ENCODE measurements around the gene CUL9.

The CUL9 gene

DNA sequence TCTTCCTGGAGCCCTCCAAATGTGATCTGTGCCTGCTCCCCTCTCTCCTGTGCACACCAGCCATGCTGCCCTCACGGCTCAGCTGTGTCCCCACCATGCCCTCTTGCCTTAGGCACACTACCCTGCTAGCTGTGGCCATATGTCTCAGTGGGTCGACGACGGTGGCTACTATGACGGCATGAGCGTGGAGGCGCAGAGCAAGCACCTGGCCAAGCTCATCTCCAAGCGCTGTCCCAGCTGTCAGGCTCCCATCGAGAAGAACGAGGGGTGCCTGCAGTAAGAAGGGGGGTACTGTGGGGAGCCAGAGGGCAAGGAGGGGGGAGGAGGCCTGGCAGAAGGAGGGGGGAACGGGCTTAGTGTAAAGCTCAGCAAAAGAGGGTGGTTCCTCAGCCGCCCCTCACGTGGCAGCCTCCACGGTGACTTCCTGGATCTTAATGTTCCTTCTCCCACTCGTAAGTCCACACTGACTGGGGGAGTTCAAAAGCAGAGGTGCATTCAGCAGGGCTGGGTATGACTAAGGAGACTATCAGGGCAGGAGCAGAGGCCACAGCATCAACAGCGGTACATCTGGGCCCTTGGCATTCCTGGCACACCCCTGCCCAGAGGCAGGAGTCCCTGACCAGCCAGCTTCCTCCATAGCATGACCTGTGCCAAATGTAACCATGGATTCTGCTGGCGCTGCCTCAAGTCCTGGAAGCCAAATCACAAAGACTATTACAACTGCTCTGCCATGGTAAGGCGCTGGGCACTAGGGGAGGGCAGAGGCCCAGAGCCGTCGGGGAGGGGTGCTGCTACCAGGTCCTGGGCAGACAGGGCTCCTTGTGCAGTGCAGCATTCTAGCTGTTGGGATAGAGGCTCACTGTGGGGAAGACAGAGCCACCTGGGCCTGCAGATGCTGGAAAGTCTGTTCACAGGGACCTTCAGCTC lies 39.3 kb downstream of the CUL9 start:
- no peak for TF ChIP-seq CSDC2 (CRISPR knock-in tag; IDR thresholded peaks at IDR 0.05)
- TF ChIP-seq SNAI2 (CRISPR knock-in tag; IDR thresholded peaks at IDR 0.05): no peak
- TF ChIP-seq TCF4 (CRISPR knock-in tag; IDR thresholded peaks at IDR 0.05; ENCODE audit: borderline replicate concordance): no peak
- TF ChIP-seq, protein P1, sequence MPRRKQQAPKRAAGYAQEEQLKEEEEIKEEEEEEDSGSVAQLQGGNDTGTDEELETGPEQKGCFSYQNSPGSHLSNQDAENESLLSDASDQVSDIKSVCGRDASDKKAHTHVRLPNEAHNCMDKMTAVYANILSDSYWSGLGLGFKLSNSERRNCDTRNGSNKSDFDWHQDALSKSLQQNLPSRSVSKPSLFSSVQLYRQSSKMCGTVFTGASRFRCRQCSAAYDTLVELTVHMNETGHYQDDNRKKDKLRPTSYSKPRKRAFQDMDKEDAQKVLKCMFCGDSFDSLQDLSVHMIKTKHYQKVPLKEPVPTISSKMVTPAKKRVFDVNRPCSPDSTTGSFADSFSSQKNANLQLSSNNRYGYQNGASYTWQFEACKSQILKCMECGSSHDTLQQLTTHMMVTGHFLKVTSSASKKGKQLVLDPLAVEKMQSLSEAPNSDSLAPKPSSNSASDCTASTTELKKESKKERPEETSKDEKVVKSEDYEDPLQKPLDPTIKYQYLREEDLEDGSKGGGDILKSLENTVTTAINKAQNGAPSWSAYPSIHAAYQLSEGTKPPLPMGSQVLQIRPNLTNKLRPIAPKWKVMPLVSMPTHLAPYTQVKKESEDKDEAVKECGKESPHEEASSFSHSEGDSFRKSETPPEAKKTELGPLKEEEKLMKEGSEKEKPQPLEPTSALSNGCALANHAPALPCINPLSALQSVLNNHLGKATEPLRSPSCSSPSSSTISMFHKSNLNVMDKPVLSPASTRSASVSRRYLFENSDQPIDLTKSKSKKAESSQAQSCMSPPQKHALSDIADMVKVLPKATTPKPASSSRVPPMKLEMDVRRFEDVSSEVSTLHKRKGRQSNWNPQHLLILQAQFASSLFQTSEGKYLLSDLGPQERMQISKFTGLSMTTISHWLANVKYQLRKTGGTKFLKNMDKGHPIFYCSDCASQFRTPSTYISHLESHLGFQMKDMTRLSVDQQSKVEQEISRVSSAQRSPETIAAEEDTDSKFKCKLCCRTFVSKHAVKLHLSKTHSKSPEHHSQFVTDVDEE (CRISPR knock-in tag; IDR thresholded peaks at IDR 0.05): no peak
- TF ChIP-seq, protein P2, sequence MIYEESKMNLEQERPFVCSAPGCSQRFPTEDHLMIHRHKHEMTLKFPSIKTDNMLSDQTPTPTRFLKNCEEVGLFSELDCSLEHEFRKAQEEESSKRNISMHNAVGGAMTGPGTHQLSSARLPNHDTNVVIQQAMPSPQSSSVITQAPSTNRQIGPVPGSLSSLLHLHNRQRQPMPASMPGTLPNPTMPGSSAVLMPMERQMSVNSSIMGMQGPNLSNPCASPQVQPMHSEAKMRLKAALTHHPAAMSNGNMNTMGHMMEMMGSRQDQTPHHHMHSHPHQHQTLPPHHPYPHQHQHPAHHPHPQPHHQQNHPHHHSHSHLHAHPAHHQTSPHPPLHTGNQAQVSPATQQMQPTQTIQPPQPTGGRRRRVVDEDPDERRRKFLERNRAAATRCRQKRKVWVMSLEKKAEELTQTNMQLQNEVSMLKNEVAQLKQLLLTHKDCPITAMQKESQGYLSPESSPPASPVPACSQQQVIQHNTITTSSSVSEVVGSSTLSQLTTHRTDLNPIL (CRISPR knock-in tag; IDR thresholded peaks at IDR 0.05; ENCODE audit: low read depth): no peak
- peak; percentile 15 for ATAC-seq

DNA sequence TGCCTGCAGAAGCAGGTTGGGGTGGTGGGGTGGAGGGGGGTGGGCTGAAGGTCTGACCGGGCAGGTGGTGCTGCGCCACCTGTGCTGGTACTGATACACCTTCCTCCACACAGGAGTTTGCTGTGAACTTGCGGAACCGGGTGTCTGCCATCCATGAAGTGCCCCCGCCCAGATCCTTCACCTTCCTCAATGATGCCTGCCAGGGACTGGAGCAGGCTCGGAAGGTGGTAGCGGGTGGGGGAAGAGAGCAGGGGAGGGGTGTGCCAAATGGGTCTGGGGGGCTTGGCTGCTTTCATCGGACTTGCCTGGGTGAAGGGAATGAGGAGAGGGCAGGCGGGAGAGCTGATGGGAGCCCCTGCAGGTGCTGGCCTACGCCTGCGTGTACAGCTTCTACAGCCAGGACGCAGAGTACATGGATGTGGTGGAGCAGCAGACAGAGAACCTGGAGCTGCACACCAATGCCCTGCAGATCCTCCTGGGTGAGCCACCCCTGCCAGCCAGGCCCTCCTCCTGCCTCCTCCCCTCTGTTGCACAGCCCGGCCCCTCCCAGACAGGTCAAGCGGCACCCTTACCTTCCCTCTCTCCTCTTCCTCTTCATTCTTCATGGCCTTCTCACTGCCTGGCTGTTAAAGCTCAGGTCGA lies 40.5 kb downstream of the CUL9 start:
- TF ChIP-seq RARB (CRISPR knock-in tag; IDR thresholded peaks at IDR 0.05) (no peak), ARNTL (CRISPR knock-in tag; IDR thresholded peaks at IDR 0.05; ENCODE audit: borderline replicate concordance, low read depth) (no peak), BACH2 (CRISPR knock-in tag; IDR thresholded peaks at IDR 0.05; ENCODE audit: borderline replicate concordance) (no peak), ISL1 (CRISPR knock-in tag; IDR thresholded peaks at IDR 0.05) (no peak), PPARA (CRISPR knock-in tag; IDR thresholded peaks at IDR 0.05; ENCODE audit: borderline replicate concordance) (no peak)
- TF ChIP-seq, protein P3, sequence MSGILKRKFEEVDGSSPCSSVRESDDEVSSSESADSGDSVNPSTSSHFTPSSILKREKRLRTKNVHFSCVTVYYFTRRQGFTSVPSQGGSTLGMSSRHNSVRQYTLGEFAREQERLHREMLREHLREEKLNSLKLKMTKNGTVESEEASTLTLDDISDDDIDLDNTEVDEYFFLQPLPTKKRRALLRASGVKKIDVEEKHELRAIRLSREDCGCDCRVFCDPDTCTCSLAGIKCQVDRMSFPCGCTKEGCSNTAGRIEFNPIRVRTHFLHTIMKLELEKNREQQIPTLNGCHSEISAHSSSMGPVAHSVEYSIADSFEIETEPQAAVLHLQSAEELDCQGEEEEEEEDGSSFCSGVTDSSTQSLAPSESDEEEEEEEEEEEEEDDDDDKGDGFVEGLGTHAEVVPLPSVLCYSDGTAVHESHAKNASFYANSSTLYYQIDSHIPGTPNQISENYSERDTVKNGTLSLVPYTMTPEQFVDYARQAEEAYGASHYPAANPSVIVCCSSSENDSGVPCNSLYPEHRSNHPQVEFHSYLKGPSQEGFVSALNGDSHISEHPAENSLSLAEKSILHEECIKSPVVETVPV (CRISPR knock-in tag; IDR thresholded peaks at IDR 0.05): no peak
- TF ChIP-seq, protein P1 (CRISPR knock-in tag; IDR thresholded peaks at IDR 0.05): no peak
- no peak for ATAC-seq

DNA sequence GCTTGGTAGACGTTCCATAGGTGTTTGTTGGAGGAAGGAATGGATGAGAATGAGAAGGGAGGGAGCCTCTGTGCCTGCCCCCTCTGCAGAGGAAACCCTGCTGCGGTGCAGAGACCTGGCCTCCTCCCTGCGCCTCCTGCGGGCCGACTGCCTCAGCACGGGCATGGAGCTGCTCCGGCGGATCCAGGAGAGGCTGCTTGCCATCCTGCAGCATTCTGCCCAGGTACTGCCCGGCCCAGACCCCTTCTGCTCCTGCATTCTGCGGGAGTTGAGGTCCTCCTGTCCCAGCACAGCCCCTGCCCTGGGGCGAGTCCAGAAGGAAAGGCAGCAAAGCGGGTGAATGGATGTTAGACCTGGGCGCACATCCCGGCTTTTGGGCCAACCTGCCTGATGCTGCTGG lies 41.2 kb downstream of the CUL9 start:
- no peak for ATAC-seq
- TF ChIP-seq BACH2 (CRISPR knock-in tag; IDR thresholded peaks at IDR 0.05; ENCODE audit: borderline replicate concordance) (no peak), ZC3H10 (CRISPR knock-in tag; IDR thresholded peaks at IDR 0.05) (no peak), PPARA (CRISPR knock-in tag; IDR thresholded peaks at IDR 0.05; ENCODE audit: borderline replicate concordance) (no peak), SNAI2 (CRISPR knock-in tag; IDR thresholded peaks at IDR 0.05) (no peak), ISL1 (CRISPR knock-in tag; IDR thresholded peaks at IDR 0.05) (no peak), TOX (CRISPR knock-in tag; IDR thresholded peaks at IDR 0.05; ENCODE audit: borderline replicate concordance) (no peak), ZNF70 (CRISPR knock-in tag; IDR thresholded peaks at IDR 0.05) (no peak), ZNF8 (CRISPR knock-in tag; IDR thresholded peaks at IDR 0.05) (no peak), ZNF565 (CRISPR knock-in tag; conservative IDR thresholded peaks at IDR 0.05; ENCODE audit: low read depth) (no peak), ZFP30 (CRISPR knock-in tag; IDR thresholded peaks at IDR 0.05) (no peak), CSDC2 (CRISPR knock-in tag; IDR thresholded peaks at IDR 0.05) (no peak)
- TF ChIP-seq, protein P1 (CRISPR knock-in tag; IDR thresholded peaks at IDR 0.05): no peak
- TF ChIP-seq, protein P2 (CRISPR knock-in tag; IDR thresholded peaks at IDR 0.05; ENCODE audit: low read depth): no peak
- TF ChIP-seq, protein P3 (CRISPR knock-in tag; IDR thresholded peaks at IDR 0.05): no peak
